GM19035 (cell line): ENCODE data around the gene TMEM87A.

Experiments used
- ATAC-seq: cut with Tn5 transposase; IDR thresholded peaks from one replicate; pipeline ENCODE4 v1.9.1; 2021; ENCODE audit not compliant: unreplicated experiment

Gene TMEM87A

GRCh38 chr15:42206406-42206805 lies 66.8 kb downstream of the TMEM87A start:
- ATAC-seq: no peak

DNA sequence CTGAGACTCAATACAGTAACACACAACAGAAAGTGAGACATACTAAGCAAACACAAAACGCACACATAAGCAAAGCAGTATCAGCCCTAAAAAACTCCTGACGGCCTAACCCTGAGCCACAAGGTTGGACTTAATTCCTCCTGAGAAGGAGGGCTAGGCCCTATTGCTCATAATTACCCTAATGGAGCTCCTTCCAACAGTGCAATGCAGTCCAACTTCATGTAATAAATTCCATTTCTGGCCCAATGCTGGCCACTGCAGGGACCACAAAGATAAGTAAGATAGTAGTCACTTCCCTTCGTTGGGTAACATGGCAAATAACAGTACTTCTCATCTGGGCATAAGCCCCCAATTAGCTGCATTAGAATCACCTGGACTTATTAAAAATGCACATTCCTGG lies 69.3 kb downstream of the TMEM87A start:
- ATAC-seq: no peak

GRCh38 chr15:42202653-42203052 lies 70.6 kb downstream of the TMEM87A start:
- ATAC-seq: no peak

GRCh38 chr15:42201801-42202200 lies 71.4 kb downstream of the TMEM87A start:
- ATAC-seq: no peak

DNA sequence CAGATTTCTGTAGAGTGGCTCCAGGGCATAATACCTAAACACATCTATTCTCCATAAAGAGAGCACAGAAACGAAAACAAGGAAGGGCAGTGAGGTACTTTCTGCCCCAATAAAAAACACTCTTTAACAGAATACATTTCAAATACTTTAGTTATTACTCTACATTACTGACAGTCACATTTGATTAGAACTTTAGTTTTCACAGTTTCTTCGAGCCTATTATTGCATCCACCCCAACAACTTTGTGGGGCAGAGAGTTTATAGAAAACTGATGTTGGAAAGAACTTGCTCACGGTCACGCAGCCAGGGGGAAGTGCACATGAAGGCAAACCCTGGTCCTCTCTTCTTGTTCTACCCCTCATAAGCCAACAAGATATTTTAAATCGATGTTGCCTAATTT lies 74.1 kb downstream of the TMEM87A start:
- no peak for ATAC-seq

- ATAC-seq: no peak
These were observed 74.7 kb downstream of the TMEM87A start for GRCh38 chr15:42198516-42198915.

- ATAC-seq: no peak
These were observed 78.7 kb downstream of the TMEM87A start for GRCh38 chr15:42194513-42194912.

DNA sequence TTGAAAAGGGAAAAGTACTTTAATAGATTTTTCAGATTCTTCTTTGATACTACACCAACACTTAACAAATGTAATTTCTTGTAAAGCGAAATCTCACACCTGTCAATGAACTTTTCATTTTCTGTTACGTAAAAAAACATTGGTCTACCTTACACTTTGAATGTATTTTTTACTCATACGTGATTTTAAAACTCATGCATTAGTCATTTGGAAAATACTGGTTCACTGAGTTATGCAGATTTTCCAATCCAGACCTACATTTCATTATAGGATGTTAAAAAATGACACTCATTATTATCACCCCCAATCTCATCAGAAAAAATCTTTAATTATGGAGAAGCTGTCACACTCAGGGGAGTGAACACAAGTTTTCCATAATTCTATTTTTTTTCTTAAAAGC lies 79.8 kb downstream of the TMEM87A start:
- ATAC-seq: no peak

GRCh38 chr15:42191610-42192346 lies 81.5 kb downstream of the TMEM87A start:
- ATAC-seq: no peak

GRCh38 chr15:42190370-42190769 lies 82.9 kb downstream of the TMEM87A start:
- ATAC-seq: no peak

DNA sequence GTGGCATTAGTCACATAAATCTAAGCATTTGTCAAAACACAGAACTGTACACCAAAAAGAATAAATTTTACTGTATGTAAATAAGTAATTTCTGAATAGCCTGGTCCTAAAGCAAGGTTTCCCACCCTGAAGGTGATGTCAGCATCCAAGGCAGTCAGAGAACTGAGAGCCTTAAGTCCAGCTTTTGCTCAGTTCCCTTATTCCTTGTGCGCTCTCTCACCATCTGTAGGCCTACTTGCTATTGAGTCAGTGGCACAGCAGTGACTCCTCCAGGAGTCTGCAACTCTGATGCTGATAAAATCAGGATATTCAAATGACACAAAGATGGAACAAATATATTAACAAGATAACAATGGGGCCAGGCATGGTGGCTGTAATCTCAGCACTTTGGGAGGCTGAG lies 87.4 kb downstream of the TMEM87A start:
- no peak for ATAC-seq

DNA sequence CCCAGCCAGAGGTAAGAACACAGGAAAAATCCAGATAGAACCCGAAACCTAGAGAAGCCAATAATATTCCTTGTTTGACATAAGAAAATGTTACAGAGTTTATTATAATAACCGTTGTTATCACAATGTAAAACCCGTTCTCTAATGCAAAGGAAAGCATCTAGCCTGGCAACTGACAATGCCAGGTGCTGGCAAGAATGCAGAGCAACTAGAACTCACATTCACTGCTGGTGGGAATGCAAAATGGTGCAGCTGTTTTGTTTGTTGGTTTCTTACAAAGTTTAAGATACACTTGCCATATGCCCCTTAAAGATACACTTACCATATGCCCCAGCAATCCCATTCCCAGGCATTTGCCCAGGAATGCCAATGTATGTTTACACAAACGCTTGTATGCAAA lies 88.5 kb downstream of the TMEM87A start:
- no peak for ATAC-seq

DNA sequence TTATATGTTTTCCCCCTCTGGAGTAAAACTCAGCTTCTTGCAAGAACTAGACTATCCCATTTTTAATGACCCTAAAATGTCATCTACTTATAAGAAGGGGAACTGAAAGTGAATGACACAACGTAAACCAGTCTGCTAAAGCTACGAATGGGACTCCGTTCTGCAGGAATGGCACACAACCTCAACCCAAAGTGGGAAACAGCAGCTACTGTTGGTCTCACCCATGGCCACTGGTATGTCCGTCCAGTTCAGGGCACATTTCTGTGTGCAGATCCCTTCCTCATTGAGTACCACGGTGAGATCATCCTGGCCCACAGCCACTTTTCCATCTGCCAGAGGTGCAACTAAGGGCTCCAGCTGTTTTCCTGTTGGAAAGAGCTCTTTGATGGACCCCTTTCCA lies 88.9 kb downstream of the TMEM87A start:
- ATAC-seq: no peak

GRCh38 chr15:42182961-42183360 lies 90.3 kb downstream of the TMEM87A start:
- no peak for ATAC-seq

DNA sequence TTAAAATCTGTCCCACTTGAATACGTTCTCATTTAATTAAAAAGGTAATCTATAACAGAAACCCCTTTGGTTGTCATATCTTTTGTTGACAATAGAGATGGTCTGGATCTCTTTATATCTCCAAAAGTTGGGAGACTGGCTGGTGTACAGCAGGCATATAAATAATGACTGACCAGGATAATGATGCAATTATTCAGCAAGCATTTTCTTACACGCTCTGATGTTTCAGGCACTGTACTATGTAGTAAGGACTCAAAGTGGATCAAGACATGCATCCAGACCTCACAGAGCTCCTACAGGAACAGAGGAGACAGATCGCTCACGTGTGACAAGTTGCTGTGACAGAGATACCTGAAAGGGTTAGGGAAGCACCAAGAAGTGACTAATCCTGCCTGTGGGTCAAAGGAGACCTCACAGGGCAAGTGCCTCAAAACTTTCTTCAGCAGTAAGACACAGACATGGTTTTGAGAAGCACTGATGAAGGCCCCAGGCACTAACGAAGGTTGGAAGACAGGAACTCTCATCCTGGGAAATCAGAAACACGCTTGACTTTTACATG lies 90.8 kb downstream of the TMEM87A start:
- no peak for ATAC-seq

DNA sequence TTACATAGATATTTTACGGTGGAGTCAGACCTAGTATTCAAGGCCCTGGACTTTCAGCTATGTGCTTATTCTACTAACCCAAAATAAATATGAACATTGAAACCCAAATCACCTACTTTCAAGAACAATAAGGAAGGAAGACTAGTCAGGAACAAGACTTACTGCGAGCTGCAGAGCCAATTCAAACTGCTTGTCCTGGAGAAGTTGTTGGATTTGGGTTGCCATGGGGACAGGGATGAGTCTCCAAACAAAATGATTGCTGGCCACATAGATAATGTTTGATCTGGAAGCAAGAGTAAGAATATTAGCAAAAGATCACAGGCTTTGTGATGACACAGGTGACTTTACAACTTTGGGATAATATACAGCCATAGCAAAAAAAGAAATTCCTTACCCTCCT lies 95.2 kb downstream of the TMEM87A start:
- ATAC-seq: no peak

- no peak for ATAC-seq
These were observed 97.6 kb downstream of the TMEM87A start for GRCh38 chr15:42175671-42176070.

- no peak for ATAC-seq
These were observed 100.8 kb downstream of the TMEM87A start for GRCh38 chr15:42172475-42172874.

- ATAC-seq: no peak
These were observed 101.4 kb downstream of the TMEM87A start for GRCh38 chr15:42171795-42172194.

DNA sequence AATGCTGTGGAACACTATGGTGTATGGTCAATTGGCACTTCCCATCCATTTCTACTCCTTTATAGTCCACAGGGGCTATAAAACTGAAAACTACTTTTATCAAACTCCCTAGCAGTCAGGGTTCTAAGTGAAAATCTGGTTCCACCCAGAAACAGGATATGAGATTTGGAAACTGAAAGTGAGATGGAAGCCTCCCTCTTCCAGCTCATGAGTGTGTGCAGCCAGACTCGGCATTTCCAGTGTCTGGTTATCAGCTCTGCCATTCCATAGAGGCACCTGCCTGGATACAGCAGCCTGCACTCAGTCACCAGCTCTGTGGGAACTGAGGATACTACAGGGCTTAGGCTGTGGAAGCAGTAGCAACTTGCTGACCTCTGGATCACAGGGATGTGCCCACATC lies 102.1 kb downstream of the TMEM87A start:
- ATAC-seq: no peak

DNA sequence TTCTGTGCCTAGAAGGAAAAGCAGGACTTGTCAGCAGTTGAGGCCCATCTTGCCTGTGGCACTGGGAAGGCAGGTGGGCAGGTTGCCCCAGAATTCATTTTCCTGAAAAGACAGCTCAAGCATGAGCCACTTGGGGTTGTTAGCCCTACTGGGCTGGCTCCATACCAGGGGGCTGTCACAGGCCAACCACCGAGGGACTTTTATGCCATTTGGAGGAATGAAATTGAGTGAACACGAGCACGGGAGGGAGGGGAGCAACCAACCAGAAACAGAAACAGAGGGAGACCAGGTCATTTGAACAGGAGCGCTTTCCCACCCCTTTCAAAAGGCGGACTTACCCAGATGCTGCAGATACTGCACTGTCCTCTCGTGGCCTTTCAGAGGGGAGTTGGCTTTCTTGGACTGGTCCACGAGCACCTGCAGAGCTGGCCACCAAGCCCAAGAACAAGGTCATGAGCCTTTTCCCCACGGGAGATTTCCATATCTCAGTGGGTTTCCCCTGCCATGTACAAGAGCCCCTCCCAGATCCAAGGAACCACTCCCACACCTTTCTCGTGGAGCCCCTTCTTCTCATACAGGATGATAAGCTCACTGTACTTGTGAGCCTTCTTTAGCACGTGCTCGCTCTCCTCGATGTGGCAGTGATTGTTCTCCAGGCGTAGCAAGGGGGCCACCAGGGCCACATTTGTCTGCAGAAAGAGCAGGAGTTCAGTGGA lies 106.8 kb downstream of the TMEM87A start:
- ATAC-seq: no peak

GRCh38 chr15:42165106-42165505 lies 108.1 kb downstream of the TMEM87A start:
- no peak for ATAC-seq
